GM13976 (cell line): Measurements from ENCODE around the gene SPSB4.

Experiments
- DNase-seq: peaks from one replicate; pipeline ENCODE4 v3.0.0; 2012; ENCODE audit warnings: low spot score
- in situ Hi-C: fragments of 300-500 bp; cut with MboI; formaldehyde crosslinking; loops from one replicate; pipeline ENCODE4 v1.12.0; 2022; ENCODE audit warnings: low sequenced_read_pairs, mixed read lengths, inconsistent platforms; ENCODE audit not compliant: unreplicated experiment
- TF ChIP-seq, protein P1 (sequence below): IDR thresholded peaks from 2 replicates; pipeline ENCODE4 v1.5.1; 2012; ENCODE audit warnings: borderline replicate concordance, mild to moderate bottlenecking; ENCODE audit not compliant: insufficient read depth; ENCODE audit errors: extremely low read depth, missing control alignments, control extremely low read depth

Gene SPSB4

DNA sequence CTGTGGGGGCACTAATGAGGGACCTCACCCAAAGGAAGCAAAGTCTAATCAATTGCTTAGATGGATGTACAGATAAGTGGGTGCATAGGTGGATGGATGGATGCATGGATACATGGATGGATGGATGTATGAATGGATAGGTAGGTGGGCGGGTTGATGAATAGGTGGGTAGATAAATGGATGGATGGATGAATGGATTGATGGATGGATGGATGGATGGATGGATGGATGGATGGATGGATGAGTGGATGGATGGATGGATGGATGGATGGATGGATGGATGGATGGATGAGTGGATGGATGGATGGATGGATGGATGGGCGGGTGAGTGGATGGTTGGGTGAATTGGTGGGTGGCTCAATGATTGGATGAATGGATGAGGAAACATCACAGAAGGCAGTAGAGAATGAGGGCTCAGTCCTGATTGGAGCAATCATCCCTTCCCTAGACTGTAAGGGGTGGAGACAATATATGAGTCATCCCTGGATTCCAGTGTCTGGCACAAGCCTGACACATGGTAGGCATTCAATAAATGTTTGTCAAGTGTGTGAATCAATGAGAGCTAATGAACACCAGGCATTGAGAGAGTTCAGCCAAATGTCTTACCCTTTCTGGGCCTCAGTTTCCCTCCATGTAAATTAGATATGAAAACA lies 140.1 kb downstream of the SPSB4 start:
- TF ChIP-seq, protein P1, sequence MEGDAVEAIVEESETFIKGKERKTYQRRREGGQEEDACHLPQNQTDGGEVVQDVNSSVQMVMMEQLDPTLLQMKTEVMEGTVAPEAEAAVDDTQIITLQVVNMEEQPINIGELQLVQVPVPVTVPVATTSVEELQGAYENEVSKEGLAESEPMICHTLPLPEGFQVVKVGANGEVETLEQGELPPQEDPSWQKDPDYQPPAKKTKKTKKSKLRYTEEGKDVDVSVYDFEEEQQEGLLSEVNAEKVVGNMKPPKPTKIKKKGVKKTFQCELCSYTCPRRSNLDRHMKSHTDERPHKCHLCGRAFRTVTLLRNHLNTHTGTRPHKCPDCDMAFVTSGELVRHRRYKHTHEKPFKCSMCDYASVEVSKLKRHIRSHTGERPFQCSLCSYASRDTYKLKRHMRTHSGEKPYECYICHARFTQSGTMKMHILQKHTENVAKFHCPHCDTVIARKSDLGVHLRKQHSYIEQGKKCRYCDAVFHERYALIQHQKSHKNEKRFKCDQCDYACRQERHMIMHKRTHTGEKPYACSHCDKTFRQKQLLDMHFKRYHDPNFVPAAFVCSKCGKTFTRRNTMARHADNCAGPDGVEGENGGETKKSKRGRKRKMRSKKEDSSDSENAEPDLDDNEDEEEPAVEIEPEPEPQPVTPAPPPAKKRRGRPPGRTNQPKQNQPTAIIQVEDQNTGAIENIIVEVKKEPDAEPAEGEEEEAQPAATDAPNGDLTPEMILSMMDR, result no peak
- in situ Hi-C loops, result loop anchor here (10.0 kb wide), 1 partner anchor 176 kb away; no protein-coding TSS in a partner anchor
- DNase-seq, result no peak

DNA sequence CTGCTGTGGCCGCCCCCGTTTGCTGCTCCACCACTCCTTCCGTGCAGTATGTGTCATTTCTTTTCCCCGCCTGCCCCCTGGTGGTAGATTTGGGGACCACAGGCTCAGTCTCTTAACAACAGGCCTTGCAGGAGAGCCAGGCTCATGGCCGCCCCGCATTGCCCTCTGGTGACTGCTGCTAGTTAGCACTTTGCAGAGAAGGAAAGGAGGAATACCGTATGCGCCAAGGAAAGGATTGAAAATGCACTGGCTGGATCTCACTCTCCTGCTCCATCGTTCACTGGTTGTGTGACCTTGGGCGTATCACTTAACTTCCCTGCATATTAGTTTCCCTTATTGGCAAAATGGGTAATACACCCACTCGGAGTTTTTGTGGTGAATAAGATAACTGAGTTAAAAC lies 141.2 kb downstream of the SPSB4 start:
- in situ Hi-C loops, result loop anchor here (10.0 kb wide), 1 partner anchor 178 kb away; no protein-coding TSS in a partner anchor
- peak; percentile 79 for DNase-seq
- TF ChIP-seq, protein P1, result peak; percentile 93

DNA sequence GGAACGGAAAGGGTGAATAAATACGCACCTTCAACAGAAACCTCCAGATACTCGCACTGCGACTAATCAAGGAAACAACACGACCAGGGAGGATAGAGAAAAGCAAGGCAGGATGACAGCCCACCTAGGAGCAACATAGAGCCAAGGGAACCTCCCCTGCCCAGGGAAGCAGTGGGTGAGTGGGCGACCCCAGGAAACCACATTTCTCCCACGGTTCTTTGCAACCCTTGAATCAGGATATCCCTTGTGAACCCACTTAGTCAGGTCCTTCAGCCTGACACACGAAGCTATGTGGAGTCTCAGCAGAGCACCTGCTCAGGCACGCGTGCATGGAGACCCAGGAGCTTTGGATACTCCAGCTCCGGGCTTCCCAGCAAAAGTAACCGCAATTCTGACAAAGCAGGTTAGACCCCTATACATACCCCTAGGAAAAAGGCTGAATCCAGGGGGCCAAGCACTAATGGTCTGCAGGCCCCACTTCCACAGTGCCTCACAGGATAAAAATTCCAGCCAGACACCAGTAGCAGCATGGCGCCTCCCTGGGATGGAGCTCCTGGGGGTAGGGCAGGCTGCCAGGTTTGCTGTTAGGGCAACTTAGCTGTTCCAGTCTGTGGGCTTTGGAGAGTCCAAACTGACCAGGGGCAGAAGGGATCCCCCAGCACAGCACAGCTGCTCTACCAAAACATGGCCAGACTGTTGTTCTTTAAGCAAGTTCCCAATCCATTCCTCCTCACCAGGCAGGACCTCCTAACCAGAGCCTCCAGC lies 142.1 kb downstream of the SPSB4 start:
- TF ChIP-seq, protein P1, result no peak
- DNase-seq, result no peak
- in situ Hi-C loops, result loop anchor here (10.0 kb wide), 1 partner anchor 178 kb away; no protein-coding TSS in a partner anchor
